RWPE1 (cell line): Measurements from ENCODE around the gene XRCC5.

Source experiments
- CTCF ChIA-PET: fragments of 350-600 bp; sonication (Branson Sonifier 250); formaldehyde crosslinking; extraction: SDS; loops from one replicate; lab custom pipeline; 2021; lab: Yijun Ruan, JAX
- POLR2A ChIA-PET: fragments of 400-600 bp; formaldehyde crosslinking; extraction: SDS; loops from one replicate; lab custom pipeline; 2020; ENCODE audit warnings: antibody characterized with exemption; ENCODE audit not compliant: low non-redundant PET; lab: Yijun Ruan, JAX
- DNase-seq: peaks from one replicate; pipeline ENCODE4 v3.0.0; 2012; ENCODE audit warnings: low spot score
- H3K27ac ChIP-seq: fragments of 450-650 bp; 2 replicates; pipeline ENCODE4 v1.5.1; 2017
- CTCF ChIP-seq: fragments of 450-650 bp; conservative IDR thresholded peaks from 2 replicates; pipeline ENCODE4 v1.5.1; 2017; ENCODE audit warnings: low read depth, mild to moderate bottlenecking

Gene XRCC5

DNA sequence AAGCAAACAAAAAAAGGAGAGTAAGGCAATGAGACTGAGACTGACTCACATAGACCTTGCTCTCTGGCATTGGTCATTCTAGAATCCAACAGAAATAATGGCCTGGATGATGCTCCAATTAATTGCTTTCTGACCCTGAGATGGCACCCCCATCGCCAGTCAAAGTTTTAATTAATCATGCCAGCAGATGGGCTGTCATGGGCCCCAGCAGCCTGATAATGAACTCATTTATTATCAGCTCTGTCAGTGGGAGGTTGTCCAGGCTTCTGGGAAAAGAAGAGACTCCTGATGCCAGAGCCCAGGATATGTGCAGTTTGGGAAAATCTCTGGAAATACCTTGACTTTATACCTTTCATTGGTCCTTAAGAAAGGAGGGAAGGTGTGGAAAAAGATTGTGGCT is 115.2 kb downstream of the XRCC5 start:
- H3K27ac ChIP-seq, result no peak overlapping the region
- POLR2A ChIA-PET, result no interaction called here
- CTCF ChIA-PET, result no interaction called here

DNA sequence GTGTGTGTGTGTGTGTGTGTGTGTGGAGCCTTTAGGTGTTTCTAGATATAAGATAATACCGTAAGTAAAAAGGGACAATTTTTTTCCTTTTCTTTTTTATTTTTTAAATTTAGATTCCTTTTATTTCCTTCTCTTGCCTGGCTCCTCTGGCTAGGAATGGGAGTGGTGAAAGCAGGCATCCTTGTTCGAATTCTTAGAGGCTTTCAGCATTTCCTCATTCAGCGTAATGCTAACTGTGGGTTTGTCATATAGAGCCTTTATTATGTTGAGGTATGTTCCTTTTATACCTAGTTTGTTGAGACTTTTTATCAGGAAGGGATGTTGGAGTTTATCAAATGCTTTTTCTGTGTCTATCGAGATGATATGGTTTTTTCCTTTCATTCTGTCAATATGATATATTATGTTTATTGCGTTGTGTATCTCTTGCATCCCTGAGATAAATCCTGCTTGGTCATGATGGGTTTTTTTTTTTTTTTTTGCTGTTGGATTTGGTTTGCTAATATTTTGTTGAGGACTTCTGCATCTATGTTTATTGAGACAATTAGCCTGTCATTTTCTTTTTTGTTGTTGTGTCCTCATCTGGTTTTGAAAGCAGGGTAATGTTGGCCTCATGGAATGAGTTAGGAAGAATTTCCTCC is 120.2 kb downstream of the XRCC5 start:
- DNase-seq, result no peak
- CTCF ChIA-PET, result interaction anchor here (0.6 kb wide), 2 partner anchors 69 to 93 kb away, joined by 5 to 7 read pairs; no protein-coding TSS in a partner anchor
- POLR2A ChIA-PET, result interaction anchor here (0.6 kb wide), 1 partner anchor 221 kb away, joined by 3 read pairs; no protein-coding TSS in a partner anchor

More for the DNA sequence above, 115.2 kb downstream of the XRCC5 start:
- no peak for DNase-seq
- TF ChIP-seq CTCF, result no peak

GRCh38 chr2:216231867-216232266 is 122.7 kb downstream of the XRCC5 start:
- ChIA-PET POLR2A (no interaction called here), CTCF (interaction anchor here (0.7 kb wide), 1 partner anchor 33 kb away, joined by 3 read pairs; no protein-coding TSS in a partner anchor)
- no peak for DNase-seq
- H3K27ac ChIP-seq, result no peak overlapping the region
- no peak for TF ChIP-seq CTCF

More for the DNA sequence above, 120.2 kb downstream of the XRCC5 start:
- no peak overlapping the region for H3K27ac ChIP-seq
- TF ChIP-seq CTCF, result no peak

GRCh38 chr2:216232721-216233120 is 123.6 kb downstream of the XRCC5 start:
- no peak overlapping the region for H3K27ac ChIP-seq
- TF ChIP-seq CTCF, result no peak
- CTCF ChIA-PET, result interaction anchor here (0.6 kb wide), 1 partner anchor 18 kb away, joined by 3 read pairs; no protein-coding TSS in a partner anchor
- POLR2A ChIA-PET, result no interaction called here
- no peak for DNase-seq

DNA sequence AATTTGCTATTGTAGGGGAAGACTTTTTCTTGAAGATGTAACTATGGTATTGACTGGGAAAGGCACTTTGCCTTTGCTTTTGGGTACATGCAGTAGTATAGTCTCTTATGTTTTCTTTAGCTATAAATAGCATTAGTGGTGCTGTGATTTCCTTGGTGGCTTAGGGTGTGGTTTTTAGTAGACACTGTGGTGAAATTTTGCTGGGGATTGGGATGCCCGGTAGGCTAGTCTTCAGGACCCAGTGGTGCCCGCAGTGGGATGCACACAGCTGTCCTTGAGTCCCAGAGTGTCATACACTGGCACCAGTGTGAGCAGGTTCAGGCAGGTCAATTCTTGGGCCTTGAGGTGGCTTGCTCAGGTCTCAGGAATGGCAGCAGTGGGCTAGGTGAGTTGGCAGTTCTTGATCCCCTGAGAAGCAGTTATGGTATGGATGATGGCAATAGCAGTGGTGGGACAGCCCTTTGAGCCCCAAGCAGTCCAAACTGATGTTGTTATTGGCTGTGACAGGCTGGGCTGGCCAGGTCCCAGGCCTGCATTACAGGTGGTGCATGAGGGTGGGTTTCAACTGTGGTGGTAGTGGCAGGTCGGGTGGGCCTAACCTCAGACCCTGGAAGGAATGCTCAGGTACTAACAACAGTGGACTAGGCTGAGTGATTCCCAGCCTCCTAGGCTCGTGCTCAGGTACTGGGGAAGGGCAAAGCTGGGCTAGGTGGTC is 124.3 kb downstream of the XRCC5 start:
- POLR2A ChIA-PET, result no interaction called here
- DNase-seq, result no peak
- CTCF ChIA-PET, result interaction anchor here (0.6 kb wide), 1 partner anchor 19 kb away, joined by 3 read pairs; no protein-coding TSS in a partner anchor
- H3K27ac ChIP-seq, result no peak overlapping the region
- TF ChIP-seq CTCF, result no peak

DNA sequence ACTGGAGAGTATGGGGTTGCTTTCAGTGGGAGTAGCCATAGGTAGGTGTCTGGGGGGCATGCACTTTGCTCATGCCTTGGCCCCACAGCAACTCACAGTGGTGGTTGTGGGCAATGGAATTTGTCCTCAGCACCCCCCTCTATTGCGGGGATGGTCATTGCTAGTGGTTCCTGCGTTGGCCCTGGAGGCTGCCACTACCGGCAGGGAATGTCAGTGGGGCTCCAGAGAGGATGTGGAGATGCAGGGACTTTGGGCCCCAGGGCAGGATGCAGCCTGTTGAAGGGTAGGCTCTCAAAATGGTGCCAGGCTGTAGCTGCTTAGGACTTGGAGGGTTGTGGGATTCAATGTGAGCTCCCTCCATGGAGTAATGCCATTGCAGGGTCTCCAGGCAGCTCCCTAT is 125.0 kb downstream of the XRCC5 start:
- no peak overlapping the region for H3K27ac ChIP-seq
- DNase-seq, result no peak
- ChIA-PET CTCF (no interaction called here), POLR2A (no interaction called here)
- TF ChIP-seq CTCF, result no peak
